Thyroid gland (tissue), 4 donors: ENCODE results near the gene KAZN. TPM values are rescaled to one million over a fixed set of nuclear protein-coding genes. Genes with fewer than 3 reads are reported as not detected.

Experiments used
- DNase-seq, 2 donors: peaks; one replicate each; pipeline ENCODE4 v3.0.0-alpha.2; 2019
- H3K27ac ChIP-seq, 3 donors: fragments of 200-600 bp; sonication (generic); 1 replicate in 2 of 3; 2 replicates in 1 of 3; pipeline ENCODE4 v1.5.1; 2016 to 2019; ENCODE audit warnings: mild to moderate bottlenecking in 1 of 3, moderate library complexity in 1 of 3
- H3K27me3 ChIP-seq: fragments of 200-600 bp; sonication (generic); one replicate; pipeline ENCODE4 v1.5.1; 2019
- H3K36me3 ChIP-seq, 2 donors: fragments of 200-600 bp; sonication (generic); one replicate each; pipeline ENCODE4 v1.5.1; 2016 to 2019
- H3K4me1 ChIP-seq, 2 donors: fragments of 200-600 bp; sonication (generic); one replicate each; pipeline ENCODE4 v1.5.1; 2017 to 2019
- H3K4me3 ChIP-seq, 3 donors: fragments of 200-600 bp; sonication (generic); replicated peaks in 1 of 3; 1 replicate in 2 of 3; 2 replicates in 1 of 3; pipeline ENCODE4 v1.5.1; 2016; ENCODE audit warnings: mild to moderate bottlenecking in 1 of 3
- H3K9me3 ChIP-seq: fragments of 200-600 bp; sonication (generic); one replicate; pipeline ENCODE4 v1.5.1; 2017
- POLR2A ChIP-seq, 2 donors: fragments of 450-650 bp; IDR thresholded peaks; one replicate each; pipeline ENCODE4 v1.6.1; 2017; ENCODE audit warnings: antibody characterized with exemption in 2 of 2, mild to moderate bottlenecking in 2 of 2, moderate library complexity in 1 of 2
- WGBS, 2 donors: methylation state at CpG; one replicate each; pipeline ENCODE4 v1.1.5; 2017; 5-methylcytosine and 5-hydroxymethylcytosine counted together
- intact Hi-C: fragments of 100-400 bp; cut with DNase I; formaldehyde crosslinking; loops from one replicate; pipeline ENCODE4 v1.15.1; 2023
- total RNA-seq, 4 donors: library from RNA; depleted of rRNA; stranded (reverse); fragments of >200 nt; gene quantifications; one replicate each; pipeline ENCODE4 v1.2.3, GENCODE V29; 2016
- TF ChIP-seq, protein P1 (sequence below), 6 experiments: fragments of 200-600 bp in 3 of 6; fragments of 450-650 bp in 3 of 6; sonication (generic) in 3 of 6; IDR thresholded peaks; one replicate each; pipeline ENCODE4 v1.5.1; 2016 to 2019; ENCODE audit warnings: antibody characterized with exemption in 6 of 6, mild to moderate bottlenecking in 2 of 6, inconsistent platforms in 1 of 6, moderate library complexity in 1 of 6

Gene KAZN
- total RNA-seq, 4 donors from 2014 or later = 14.8 to 28.6 (median 18.2) TPM

GRCh38 chr1:14982029-14982428 lies 383.5 kb downstream of the KAZN start:
- Histone ChIP-seq H3K4me1 (peaks cover 8 to 11% of the 10 kb centered on the region in 2 donors), H3K27ac (no peak overlapping the region), H3K9me3 (no peaks in the 10 kb centered on the region), H3K27me3 (no peaks in the 10 kb centered on the region), H3K36me3 (no peaks in the 10 kb centered on the region), H3K4me3 (no peak overlapping the region)
- DNase-seq = no peak
- intact Hi-C loops = no loop called here
- TF ChIP-seq, protein P1, sequence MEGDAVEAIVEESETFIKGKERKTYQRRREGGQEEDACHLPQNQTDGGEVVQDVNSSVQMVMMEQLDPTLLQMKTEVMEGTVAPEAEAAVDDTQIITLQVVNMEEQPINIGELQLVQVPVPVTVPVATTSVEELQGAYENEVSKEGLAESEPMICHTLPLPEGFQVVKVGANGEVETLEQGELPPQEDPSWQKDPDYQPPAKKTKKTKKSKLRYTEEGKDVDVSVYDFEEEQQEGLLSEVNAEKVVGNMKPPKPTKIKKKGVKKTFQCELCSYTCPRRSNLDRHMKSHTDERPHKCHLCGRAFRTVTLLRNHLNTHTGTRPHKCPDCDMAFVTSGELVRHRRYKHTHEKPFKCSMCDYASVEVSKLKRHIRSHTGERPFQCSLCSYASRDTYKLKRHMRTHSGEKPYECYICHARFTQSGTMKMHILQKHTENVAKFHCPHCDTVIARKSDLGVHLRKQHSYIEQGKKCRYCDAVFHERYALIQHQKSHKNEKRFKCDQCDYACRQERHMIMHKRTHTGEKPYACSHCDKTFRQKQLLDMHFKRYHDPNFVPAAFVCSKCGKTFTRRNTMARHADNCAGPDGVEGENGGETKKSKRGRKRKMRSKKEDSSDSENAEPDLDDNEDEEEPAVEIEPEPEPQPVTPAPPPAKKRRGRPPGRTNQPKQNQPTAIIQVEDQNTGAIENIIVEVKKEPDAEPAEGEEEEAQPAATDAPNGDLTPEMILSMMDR (IDR thresholded peaks at IDR 0.05) = no peak
- no peak for TF ChIP-seq POLR2A (IDR thresholded peaks at IDR 0.05)
- 91 to 97% methylated on average over 12 to 14 of the region's 14 CpGs for WGBS, 2 donors

DNA sequence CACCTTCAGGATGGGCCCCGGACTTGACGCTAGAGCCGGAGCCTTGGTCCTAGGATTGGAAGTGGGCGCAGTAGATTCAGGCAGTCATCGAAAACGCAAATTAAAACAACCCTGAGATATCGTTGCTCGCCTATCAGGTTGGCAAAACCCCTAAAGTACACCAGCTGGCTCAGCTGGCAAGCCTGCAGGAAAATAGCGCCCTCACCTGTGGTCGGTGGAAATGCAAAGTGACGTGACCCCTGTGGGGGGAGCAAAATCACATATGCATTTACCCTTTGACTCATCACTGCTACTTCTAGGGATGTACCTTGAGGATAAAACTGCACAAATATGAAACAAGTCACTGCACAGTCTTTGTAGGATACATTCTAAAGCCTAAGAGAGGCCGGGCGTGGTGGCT lies 384.8 kb downstream of the KAZN start:
- H3K27ac ChIP-seq = no peak overlapping the region
- H3K4me1 ChIP-seq = peaks cover 0 to 4% of the 10 kb centered on the region in 2 donors
- no peaks in the 10 kb centered on the region for H3K36me3 ChIP-seq
- DNase-seq = no peak
- TF ChIP-seq POLR2A (IDR thresholded peaks at IDR 0.05) = no peak
- TF ChIP-seq, protein P1 (IDR thresholded peaks at IDR 0.05) = no peak
- H3K27me3 ChIP-seq = no peaks in the 10 kb centered on the region
- WGBS, 2 donors = 91 to 94% methylated on average over 13 of the region's 13 CpGs
- H3K9me3 ChIP-seq = no peaks in the 10 kb centered on the region
- intact Hi-C loops = no loop called here
- H3K4me3 ChIP-seq = no peak overlapping the region

DNA sequence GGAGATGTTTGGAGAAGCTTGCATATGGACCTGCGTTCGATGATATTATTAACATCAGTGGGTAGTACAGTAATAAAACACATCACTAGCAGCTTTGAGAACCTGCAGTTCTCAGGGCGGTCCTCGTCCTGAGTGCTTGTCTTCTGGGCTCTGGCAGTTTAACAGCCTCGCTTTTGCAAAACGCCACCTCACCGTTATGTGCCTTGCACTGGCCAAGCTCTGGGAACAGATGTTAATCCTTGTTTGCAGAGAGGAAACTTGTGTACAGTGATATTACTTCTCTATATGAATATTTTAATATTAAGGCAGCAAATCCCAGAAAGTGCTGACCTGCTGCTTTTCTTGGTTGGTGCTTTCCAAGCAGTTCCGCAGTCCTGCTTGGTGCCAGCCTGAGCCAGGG lies 387.7 kb downstream of the KAZN start:
- H3K4me1 ChIP-seq = no peaks in the 10 kb centered on the region
- H3K27ac ChIP-seq = no peak overlapping the region
- 95% methylated on average over 8 of the region's 8 CpGs for WGBS, 2 donors
- H3K9me3 ChIP-seq = no peaks in the 10 kb centered on the region
- DNase-seq = no peak
- no peaks in the 10 kb centered on the region for H3K36me3 ChIP-seq
- no peak overlapping the region for H3K4me3 ChIP-seq
- H3K27me3 ChIP-seq = no peaks in the 10 kb centered on the region
- intact Hi-C loops = no loop called here
- TF ChIP-seq, protein P1 (IDR thresholded peaks at IDR 0.05) = no peak
- no peak for TF ChIP-seq POLR2A (IDR thresholded peaks at IDR 0.05)

GRCh38 chr1:14987829-14988603 lies 389.5 kb downstream of the KAZN start:
- Histone ChIP-seq H3K27ac (no peak overlapping the region), H3K9me3 (no peaks in the 10 kb centered on the region), H3K4me1 (no peaks in the 10 kb centered on the region), H3K27me3 (no peaks in the 10 kb centered on the region), H3K4me3 (no peak overlapping the region), H3K36me3 (no peaks in the 10 kb centered on the region)
- TF ChIP-seq POLR2A (IDR thresholded peaks at IDR 0.05) = no peak
- TF ChIP-seq, protein P1 (IDR thresholded peaks at IDR 0.05) = no peak
- DNase-seq = no peak
- 57 to 78% methylated on average over 16 of the region's 16 CpGs for WGBS, 2 donors
- intact Hi-C loops = no loop called here

DNA sequence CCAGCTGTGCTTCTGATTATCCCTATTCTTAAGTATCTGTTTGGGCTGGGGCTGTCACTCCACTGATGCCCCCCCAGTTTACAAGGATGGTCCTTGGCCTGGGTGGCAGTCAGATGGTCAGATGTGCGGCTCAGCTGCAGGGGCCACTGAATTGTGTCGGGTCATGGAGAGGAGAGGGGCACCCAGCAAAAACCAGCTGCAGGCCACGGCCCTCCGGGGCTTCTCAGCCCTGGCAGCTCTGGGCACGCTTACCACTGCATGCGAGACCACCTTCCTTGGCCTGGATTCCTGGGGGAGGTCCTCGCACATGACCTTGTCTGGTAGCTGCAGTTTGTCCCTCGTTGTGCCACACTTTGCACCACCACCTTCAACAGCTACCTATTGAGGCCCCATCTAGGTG lies 390.2 kb downstream of the KAZN start:
- TF ChIP-seq, protein P1 (IDR thresholded peaks at IDR 0.05) = no peak
- no peak for TF ChIP-seq POLR2A (IDR thresholded peaks at IDR 0.05)
- H3K27me3 ChIP-seq = no peaks in the 10 kb centered on the region
- no peak overlapping the region for H3K27ac ChIP-seq
- no peak overlapping the region for H3K4me3 ChIP-seq
- no peaks in the 10 kb centered on the region for H3K36me3 ChIP-seq
- DNase-seq = no peak
- 91 to 100% methylated on average over 5 to 8 of the region's 8 CpGs for WGBS, 2 donors
- intact Hi-C loops = no loop called here
- no peaks in the 10 kb centered on the region for H3K9me3 ChIP-seq
- no peaks in the 10 kb centered on the region for H3K4me1 ChIP-seq
